Mucosa of descending colon (tissue), 3 donors: Measurements from ENCODE around the gene DCAF11. TPM values are rescaled to one million over a fixed set of nuclear protein-coding genes. Genes with fewer than 3 reads are reported as not detected.

ENCODE experiments used
- ATAC-seq: fragments of 200-7000 bp; cut with Tn5 transposase; one replicate; pipeline ENCODE4 v1.9.1; 2020; ENCODE audit warnings: mild to moderate bottlenecking, moderate library complexity
- DNase-seq, 3 donors: peaks; one replicate each; pipeline ENCODE4 v3.0.0-alpha.2; 2020
- H3K36me3 ChIP-seq: fragments of 200-600 bp; one replicate; pipeline ENCODE4 v1.8.0; 2021; ENCODE audit warnings: low read depth, mild to moderate bottlenecking
- H3K4me1 ChIP-seq: fragments of 200-600 bp; one replicate; pipeline ENCODE4 v1.8.0; 2021; ENCODE audit warnings: low read depth, mild to moderate bottlenecking
- H3K4me3 ChIP-seq: fragments of 200-600 bp; one replicate; pipeline ENCODE4 v1.8.0; 2021; ENCODE audit warnings: mild to moderate bottlenecking
- H3K9me3 ChIP-seq: fragments of 200-600 bp; one replicate; pipeline ENCODE4 v1.8.0; 2021; ENCODE audit warnings: mild to moderate bottlenecking
- intact Hi-C, 2 donors: fragments of 100-400 bp; cut with DNase I in 1 of 2; cut with micrococcal nuclease in 1 of 2; formaldehyde crosslinking; loops; one replicate each; pipeline versions ENCODE4 v1.11.0 to v1.11.1; 2022; cut with DNase I, micrococcal nuclease
- total RNA-seq, 3 donors: library from RNA; stranded (reverse); fragmentation: NEBNext Ultra II Directional in 2 of 3; extraction: Animal tissue kit (Norgen Biotek cat#: 25700) in 2 of 3; gene quantifications; one replicate each; pipeline versions ENCODE4 v1.2.1 to v1.2.4, GENCODE V29; 2021 to 2023
- TF ChIP-seq, protein P1 (sequence below): fragments of 200-600 bp; IDR thresholded peaks from one replicate; pipeline ENCODE4 v1.8.0; 2022; ENCODE audit warnings: antibody characterized with exemption, mild to moderate bottlenecking
- donor health status: DM: no; HTN: no; CAD: no; lungs with moderate emphysema.
- donor health status: DM: no; HTN: no; CAD: no.
- donor health status: DM: no; HTN: yes; CAD: no.

The DCAF11 gene
- total RNA-seq, 3 donors from 2014 or later, result 65.8 to 101 (median 84.9) TPM

DNA sequence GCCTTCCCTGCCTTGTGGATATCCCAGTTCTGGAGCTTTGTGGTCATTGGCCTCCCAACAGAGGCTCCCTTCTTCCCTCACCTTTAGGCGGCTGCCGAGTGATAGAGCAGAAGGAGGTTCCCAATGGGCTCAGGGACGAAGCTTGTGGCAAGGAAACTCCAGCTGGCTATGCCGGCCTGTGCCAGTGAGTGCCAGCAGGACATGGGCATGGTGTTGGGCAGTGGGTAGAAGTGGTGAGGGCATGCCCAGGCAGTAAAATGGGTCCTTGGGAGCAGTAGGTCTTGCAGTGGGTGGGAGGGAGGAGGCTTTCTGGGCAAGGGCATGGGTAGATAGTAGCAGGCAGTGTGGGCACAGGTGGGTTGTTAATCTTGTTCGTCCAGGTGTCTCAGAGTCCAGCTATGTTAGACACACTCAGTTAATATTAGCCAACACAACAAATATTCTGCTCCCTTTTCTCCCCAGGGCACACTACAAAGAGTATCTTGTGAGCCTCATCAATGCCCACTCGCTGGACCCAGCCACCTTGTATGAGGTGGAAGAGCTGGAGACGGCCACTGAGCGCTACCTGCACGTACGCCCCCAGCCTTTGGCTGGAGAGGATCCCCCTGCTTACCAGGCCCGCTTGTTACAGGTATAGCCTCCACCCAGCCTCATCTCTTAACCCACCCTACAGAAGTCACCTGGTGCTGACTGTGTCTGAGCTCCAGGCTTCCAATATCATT, 45.4 kb downstream of the DCAF11 start:
- Histone ChIP-seq H3K36me3 (peaks cover 3% of the 10 kb centered on the region), H3K4me3 (no peak overlapping the region), H3K9me3 (no peaks in the 10 kb centered on the region), H3K4me1 (peaks cover 22% of the 10 kb centered on the region)
- TF ChIP-seq, protein P1, sequence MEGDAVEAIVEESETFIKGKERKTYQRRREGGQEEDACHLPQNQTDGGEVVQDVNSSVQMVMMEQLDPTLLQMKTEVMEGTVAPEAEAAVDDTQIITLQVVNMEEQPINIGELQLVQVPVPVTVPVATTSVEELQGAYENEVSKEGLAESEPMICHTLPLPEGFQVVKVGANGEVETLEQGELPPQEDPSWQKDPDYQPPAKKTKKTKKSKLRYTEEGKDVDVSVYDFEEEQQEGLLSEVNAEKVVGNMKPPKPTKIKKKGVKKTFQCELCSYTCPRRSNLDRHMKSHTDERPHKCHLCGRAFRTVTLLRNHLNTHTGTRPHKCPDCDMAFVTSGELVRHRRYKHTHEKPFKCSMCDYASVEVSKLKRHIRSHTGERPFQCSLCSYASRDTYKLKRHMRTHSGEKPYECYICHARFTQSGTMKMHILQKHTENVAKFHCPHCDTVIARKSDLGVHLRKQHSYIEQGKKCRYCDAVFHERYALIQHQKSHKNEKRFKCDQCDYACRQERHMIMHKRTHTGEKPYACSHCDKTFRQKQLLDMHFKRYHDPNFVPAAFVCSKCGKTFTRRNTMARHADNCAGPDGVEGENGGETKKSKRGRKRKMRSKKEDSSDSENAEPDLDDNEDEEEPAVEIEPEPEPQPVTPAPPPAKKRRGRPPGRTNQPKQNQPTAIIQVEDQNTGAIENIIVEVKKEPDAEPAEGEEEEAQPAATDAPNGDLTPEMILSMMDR, result no peak
- intact Hi-C loops, result no loop called here
- ATAC-seq (no peak), DNase-seq (no peak)

DNA sequence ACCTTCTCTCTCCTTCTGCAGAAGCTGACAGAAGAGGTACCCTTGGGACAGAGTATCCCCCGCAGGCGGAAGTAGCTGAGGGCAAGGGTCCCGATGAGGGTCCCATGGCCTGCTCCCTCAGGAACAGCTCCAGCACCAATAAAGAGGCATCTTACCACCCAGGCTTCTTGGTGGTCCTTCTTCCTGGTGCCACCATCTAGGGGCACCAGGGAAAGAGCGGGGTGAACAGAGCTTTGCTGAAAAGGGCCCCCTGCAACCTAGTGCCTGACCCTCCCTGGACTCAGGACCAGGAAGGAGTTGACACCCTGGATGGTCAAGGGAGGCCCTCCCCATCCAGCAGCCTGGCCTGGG, 45.9 kb downstream of the DCAF11 start:
- intact Hi-C loops, result no loop called here
- Histone ChIP-seq H3K36me3 (peaks cover 3% of the 10 kb centered on the region), H3K4me3 (no peak overlapping the region), H3K4me1 (peaks cover 22% of the 10 kb centered on the region), H3K9me3 (no peaks in the 10 kb centered on the region)
- DNase-seq (no peak), ATAC-seq (peak; percentile 1)
- TF ChIP-seq, protein P1, result no peak

DNA sequence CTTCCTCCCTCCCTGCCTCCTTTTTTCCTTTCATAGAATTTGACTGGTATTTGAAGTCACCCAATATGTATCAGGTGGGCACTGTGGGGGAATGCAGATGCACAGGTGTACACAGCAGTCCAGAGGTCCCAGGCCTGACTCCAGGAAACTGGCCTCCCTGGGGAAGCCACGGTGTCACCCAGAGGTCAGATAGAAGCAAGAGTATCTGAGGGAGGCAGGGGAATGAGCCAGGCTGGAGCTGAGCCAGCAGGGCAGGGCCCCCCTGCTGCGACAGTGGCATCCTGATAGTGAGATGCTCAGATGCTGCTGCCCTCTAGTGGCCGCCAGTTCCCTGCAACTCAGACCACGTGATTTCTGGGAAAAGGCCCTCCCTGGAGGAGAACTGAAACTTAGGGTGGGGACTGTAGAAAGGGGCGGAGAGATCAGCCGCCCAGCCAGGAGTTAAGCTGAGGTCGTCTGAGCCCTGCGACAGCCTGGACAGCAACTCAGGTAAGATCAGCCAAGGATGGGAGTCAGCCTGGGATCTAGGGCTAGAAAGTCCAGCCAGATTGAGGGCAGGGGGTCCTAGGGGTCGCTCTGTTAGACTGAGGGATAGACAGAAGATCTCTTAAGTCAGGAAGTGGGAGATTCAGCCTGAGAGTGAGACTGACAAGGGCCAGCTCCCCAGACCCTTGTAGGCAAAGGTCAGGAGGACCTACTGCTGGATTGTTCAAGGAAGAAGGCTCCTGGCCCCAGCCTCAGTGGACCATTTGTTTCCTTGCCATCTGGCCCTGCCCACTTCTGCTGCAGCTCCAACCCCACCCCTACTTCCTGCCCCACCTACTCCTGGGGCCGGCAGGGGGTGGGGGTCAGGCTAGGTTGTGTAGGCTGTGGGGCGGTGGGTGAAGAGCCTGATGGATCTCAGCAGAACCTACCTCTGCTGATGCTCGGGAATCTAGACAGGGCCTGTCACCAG, 46.5 kb downstream of the DCAF11 start, which contains the start of gene IRF9:
TSS of gene IRF9 (plus strand) at position 416 of the 955 bp plus-strand sequence. CDS start 880 bp downstream, outside the sequence.
- TF ChIP-seq, protein P1, result peak; percentile 93
- Histone ChIP-seq H3K4me3 (peak within 1 kb of the TSS; percentile 31), H3K36me3 (peaks cover 3% of the 10 kb centered on the region), H3K4me1 (peaks cover 22% of the 10 kb centered on the region), H3K9me3 (no peaks in the 10 kb centered on the region)
- peak; percentile 95 for ATAC-seq
- peak; percentile 97 to 100 (median 98) for DNase-seq
- intact Hi-C loops, result no loop called here

DNA sequence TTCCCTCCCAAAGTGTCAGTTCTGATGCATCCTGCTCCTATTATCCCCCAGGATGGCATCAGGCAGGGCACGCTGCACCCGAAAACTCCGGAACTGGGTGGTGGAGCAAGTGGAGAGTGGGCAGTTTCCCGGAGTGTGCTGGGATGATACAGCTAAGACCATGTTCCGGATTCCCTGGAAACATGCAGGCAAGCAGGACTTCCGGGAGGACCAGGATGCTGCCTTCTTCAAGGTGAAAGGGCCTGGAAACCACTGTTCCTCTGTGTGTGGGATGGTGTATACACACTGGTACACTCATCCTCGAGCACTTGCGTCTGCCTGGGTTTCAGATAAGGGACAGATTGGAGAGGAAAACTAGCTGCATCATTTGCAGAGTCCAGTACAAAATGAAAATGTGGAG, 47.5 kb downstream of the DCAF11 start:
- Histone ChIP-seq H3K36me3 (peaks cover 1% of the 10 kb centered on the region), H3K4me3 (peak overlapping the region; percentile 31), H3K4me1 (peaks cover 22% of the 10 kb centered on the region), H3K9me3 (no peaks in the 10 kb centered on the region)
- peak in 1 of 3 donors; percentile 46 for DNase-seq
- TF ChIP-seq, protein P1, result no peak
- no peak for ATAC-seq
- intact Hi-C loops, result no loop called here

DNA sequence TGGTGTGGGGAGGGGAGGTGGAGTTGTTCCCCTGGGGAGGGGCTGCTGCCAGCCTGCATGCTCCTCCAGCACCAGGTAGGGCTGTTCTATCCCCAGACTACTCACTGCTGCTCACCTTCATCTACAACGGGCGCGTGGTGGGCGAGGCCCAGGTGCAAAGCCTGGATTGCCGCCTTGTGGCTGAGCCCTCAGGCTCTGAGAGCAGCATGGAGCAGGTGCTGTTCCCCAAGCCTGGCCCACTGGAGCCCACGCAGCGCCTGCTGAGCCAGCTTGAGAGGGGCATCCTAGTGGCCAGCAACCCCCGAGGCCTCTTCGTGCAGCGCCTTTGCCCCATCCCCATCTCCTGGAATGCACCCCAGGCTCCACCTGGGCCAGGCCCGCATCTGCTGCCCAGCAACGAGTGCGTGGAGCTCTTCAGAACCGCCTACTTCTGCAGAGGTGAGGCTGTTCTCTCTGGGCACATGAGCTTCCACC, 50.0 kb downstream of the DCAF11 start:
- intact Hi-C loops, result no loop called here
- Histone ChIP-seq H3K9me3 (no peaks in the 10 kb centered on the region), H3K36me3 (no peaks in the 10 kb centered on the region), H3K4me1 (peaks cover 22% of the 10 kb centered on the region), H3K4me3 (no peak overlapping the region)
- ATAC-seq, result no peak
- DNase-seq, result peak in 1 of 3 donors; percentile 40
- TF ChIP-seq, protein P1, result no peak
